ENCODE data around the gene IKBKE.
A peak's percentile ranks its signal among the peaks of the same experiment; 100 is the strongest.
"Not testable (repeated sequence)": the region's sequence is repeated elsewhere in the genome, so short reads cannot be mapped to it uniquely, and the experiment has no call there.

Gene IKBKE

GRCh38 chr1:206477110-206477509 lies 6.8 kb downstream of the IKBKE start:
- no peak for DNase-seq

GRCh38 chr1:206477581-206478380 lies 7.5 kb downstream of the IKBKE start:
- DNase-seq = no peak

GRCh38 chr1:206478746-206479145 lies 8.5 kb downstream of the IKBKE start:
- no peak for DNase-seq

- peak; percentile 35 for DNase-seq
These were observed 9.2 kb downstream of the IKBKE start for GRCh38 chr1:206479183-206480125.

- DNase-seq = no peak
These were observed 9.9 kb downstream of the IKBKE start for GRCh38 chr1:206480211-206480610.

GRCh38 chr1:206482611-206483010 lies 12.3 kb downstream of the IKBKE start:
- DNase-seq = no peak

GRCh38 chr1:206483864-206484263 lies 13.6 kb downstream of the IKBKE start:
- DNase-seq = not testable (repeated sequence)

GRCh38 chr1:206484901-206485300 lies 14.6 kb downstream of the IKBKE start:
- no peak for DNase-seq

- no peak for DNase-seq
These were observed 16.9 kb downstream of the IKBKE start for GRCh38 chr1:206486995-206487788.

GRCh38 chr1:206487970-206488369 lies 17.7 kb downstream of the IKBKE start:
- DNase-seq = no peak

GRCh38 chr1:206488466-206488865 lies 18.2 kb downstream of the IKBKE start:
- no peak for DNase-seq

GRCh38 chr1:206489980-206490770 lies 19.9 kb downstream of the IKBKE start:
- no peak for DNase-seq

- no peak for DNase-seq
These were observed 20.6 kb downstream of the IKBKE start for GRCh38 chr1:206490771-206491405.

- DNase-seq = no peak
These were observed 21.3 kb downstream of the IKBKE start for GRCh38 chr1:206491616-206492015.

- DNase-seq = no peak
These were observed 22.3 kb downstream of the IKBKE start for GRCh38 chr1:206492589-206492988.

GRCh38 chr1:206493279-206493678 lies 23.0 kb downstream of the IKBKE start:
- DNase-seq = no peak

GRCh38 chr1:206495011-206495461 lies 24.8 kb downstream of the IKBKE start:
- no peak for DNase-seq

GRCh38 chr1:206495493-206496046 lies 25.3 kb downstream of the IKBKE start:
- no peak for DNase-seq

GRCh38 chr1:206496131-206496793 lies 26.0 kb downstream of the IKBKE start:
- DNase-seq = no peak

- no peak for DNase-seq
These were observed 27.1 kb downstream of the IKBKE start for GRCh38 chr1:206497363-206497762.

GRCh38 chr1:206497774-206498173 lies 27.5 kb downstream of the IKBKE start:
- DNase-seq = no peak

All from NCI-H748 treated with DMSO at 0.1 percent for 48 hours (cell line).